HepG2 (cell line): ENCODE measurements around the gene ENTPD7. TPM values are rescaled to one million over a fixed set of nuclear protein-coding genes. Genes with fewer than 3 reads are reported as not detected.

Source experiments
- CSRNP2 ChIP-seq: sonication (generic); formaldehyde crosslinking; conservative IDR thresholded peaks from 2 replicates; pipeline ENCODE4 v1.8.0; 2022; ENCODE audit warnings: low read depth, missing genetic modification reagents
- ESRRA ChIP-seq: sonication (generic); formaldehyde crosslinking; IDR thresholded peaks from 2 replicates; pipeline ENCODE4 v1.5.1; 2020; ENCODE audit warnings: mild to moderate bottlenecking, low read depth, missing genetic modification reagents
- FOXK2 ChIP-seq: fragments of 450-650 bp; IDR thresholded peaks from 2 replicates; pipeline ENCODE4 v1.6.1; 2016
- IRF1 ChIP-seq: sonication (generic); formaldehyde crosslinking; IDR thresholded peaks from 2 replicates; pipeline ENCODE4 v1.4.0; 2020; ENCODE audit warnings: low read depth, mild to moderate bottlenecking, missing genetic modification reagents
- MLXIP ChIP-seq: sonication (generic); formaldehyde crosslinking; IDR thresholded peaks from 2 replicates; pipeline ENCODE4 v1.9.0; 2021; ENCODE audit warnings: missing genetic modification reagents, borderline replicate concordance
- NFE2L1 ChIP-seq: sonication (generic); formaldehyde crosslinking; IDR thresholded peaks from 2 replicates; pipeline ENCODE4 v1.4.0; 2020; ENCODE audit warnings: missing genetic modification reagents, mild to moderate bottlenecking, borderline replicate concordance
- NKX3-1 ChIP-seq: sonication (generic); formaldehyde crosslinking; IDR thresholded peaks from 2 replicates; pipeline ENCODE4 v1.5.0; 2020; ENCODE audit warnings: missing genetic modification reagents
- NR2F1 ChIP-seq, 2 experiments: fragments of 450-650 bp in 1 of 2; formaldehyde crosslinking in 1 of 2; IDR thresholded peaks; 2 replicates each; pipeline versions ENCODE4 v1.5.0 to v1.6.1; 2016 to 2020; ENCODE audit warnings: mild to moderate bottlenecking in 1 of 2, missing compliant biosample characterization in 1 of 2, missing genetic modification reagents in 1 of 2, moderate library complexity in 1 of 2
- NRL ChIP-seq: sonication (generic); formaldehyde crosslinking; IDR thresholded peaks from 2 replicates; pipeline ENCODE4 v1.5.0; 2020; ENCODE audit warnings: missing genetic modification reagents, mild to moderate bottlenecking, moderate library complexity, borderline replicate concordance
- ZBTB3 ChIP-seq: sonication (generic); formaldehyde crosslinking; IDR thresholded peaks from 2 replicates; pipeline ENCODE4 v1.4.0; 2020; ENCODE audit warnings: low read depth, mild to moderate bottlenecking, moderate library complexity, missing genetic modification reagents, borderline replicate concordance
- ZHX1 ChIP-seq: sonication (generic); formaldehyde crosslinking; IDR thresholded peaks from 2 replicates; pipeline ENCODE4 v1.8.1; 2022; ENCODE audit warnings: low read depth, mild to moderate bottlenecking, missing genetic modification reagents
- ZKSCAN8 ChIP-seq: IDR thresholded peaks from 2 replicates; pipeline ENCODE4 v1.6.1; 2016; ENCODE audit warnings: borderline replicate concordance, missing genetic modification reagents, missing compliant biosample characterization
- ZNF205 ChIP-seq: IDR thresholded peaks from 2 replicates; pipeline ENCODE4 v1.6.1; 2018; ENCODE audit warnings: missing biosample characterization, missing genetic modification reagents
- ZNF232 ChIP-seq: sonication (generic); formaldehyde crosslinking; IDR thresholded peaks from 2 replicates; pipeline ENCODE4 v1.4.0; 2020; ENCODE audit warnings: missing genetic modification reagents, borderline replicate concordance
- ZNF616 ChIP-seq: sonication (generic); formaldehyde crosslinking; IDR thresholded peaks from 2 replicates; pipeline ENCODE4 v1.5.0; 2020; ENCODE audit warnings: low read depth, mild to moderate bottlenecking, missing genetic modification reagents
- polyA plus RNA-seq, 8 experiments: library from polyadenylated mRNA; depleted of rRNA in 3 of 8; stranded (reverse) in 7 of 8; unstranded in 1 of 8; fragments of >200 nt; fragmentation: Illumina TruSeq in 4 of 8; extraction: Trizol in 4 of 8; gene quantifications; 2 replicates each; pipeline versions ENCODE4 v1.2.1 to v1.2.3, GENCODE V29; 2011 to 2016; ENCODE audit warnings: low read depth in 4 of 8, missing spikeins in 1 of 8, mixed read lengths in 1 of 8; ENCODE audit not compliant: insufficient read depth in 1 of 8
- total RNA-seq, 5 experiments: library from RNA; depleted of rRNA; stranded (reverse); fragments of >200 nt; fragmentation: Illumina TruSeq; extraction: Trizol; gene quantifications; 2 replicates each; pipeline ENCODE4 v1.2.3, GENCODE V29; 2016; ENCODE audit warnings: low read depth in 1 of 5

Gene ENTPD7
- total and polyA plus RNA-seq, 2 of the 13 experiments (the other 11 are each of a cell fraction or from before 2014, with no cell fraction given), result 7.6 to 36.5 TPM

GRCh38 chr10:99620711-99621453 lies 38.4 kb upstream of the ENTPD7 start (continued):
- TF ChIP-seq NKX3-1 (CRISPR knock-in tag), result 0 out of 2 replicates have a peak, but pooled peaks have one; percentile 65
- TF ChIP-seq ZNF616, result peak; percentile 71
- peak; percentile 61; the same call in 1 of the 2 replicates for TF ChIP-seq ZNF205
- TF ChIP-seq IRF1, result no peak
- peak; percentile 69; the same call in 1 of the 2 replicates for TF ChIP-seq ZNF232 (CRISPR knock-in tag)
- TF ChIP-seq ZBTB3, result peak; percentile 37; the same call in 1 of the 2 replicates
- no peak; the same call in 1 of the 2 replicates for TF ChIP-seq ZHX1 (CRISPR knock-in tag)
- no peak for TF ChIP-seq NR2F1 (CRISPR knock-in tag; IDR thresholded peaks at IDR 0.05)
- peak; percentile 61; the same call in 1 of the 2 replicates for TF ChIP-seq ESRRA (CRISPR knock-in tag)
- TF ChIP-seq CSRNP2 (CRISPR knock-in tag), result no peak
- no peak for TF ChIP-seq FOXK2
- peak; percentile 45; the same call in 1 of the 2 replicates for TF ChIP-seq ZKSCAN8 (CRISPR knock-in tag)
- TF ChIP-seq NFE2L1 (CRISPR knock-in tag), result 0 out of 2 replicates have a peak, but pooled peaks have one; percentile 27
- TF ChIP-seq MLXIP, result no peak
- TF ChIP-seq NRL, result peak; percentile 91
- TF ChIP-seq, all 625 proteins: peak for 358
